Gastroesophageal sphincter (tissue), 4 donors: Measurements from ENCODE around the gene DPH6. TPM values are rescaled to one million over a fixed set of nuclear protein-coding genes. Genes with fewer than 3 reads are reported as not detected.

Source experiments
- ATAC-seq: fragments of 150-250 bp; one replicate; pipeline ENCODE4 v1.9.1; 2016; ENCODE audit warnings: mild to moderate bottlenecking, moderate library complexity
- H3K27ac ChIP-seq, 4 donors: fragments of 200-600 bp; sonication (generic) in 3 of 4; 1 replicate in 3 of 4; 2 replicates in 1 of 4; pipeline ENCODE4 v1.5.1; 2016 to 2019
- H3K27me3 ChIP-seq: fragments of 200-600 bp; sonication (generic); one replicate; pipeline ENCODE4 v1.5.1; 2019
- H3K36me3 ChIP-seq, 2 donors: fragments of 200-600 bp; sonication (generic); one replicate each; pipeline ENCODE4 v1.5.1; 2019; ENCODE audit warnings: control low read depth in 1 of 2
- H3K4me1 ChIP-seq, 3 donors: fragments of 200-600 bp; sonication (generic); 1 replicate in 2 of 3; 2 replicates in 1 of 3; pipeline ENCODE4 v1.5.1; 2016 to 2019; ENCODE audit warnings: control low read depth in 2 of 3
- H3K4me3 ChIP-seq, 2 donors: fragments of 200-600 bp; sonication (generic); one replicate each; pipeline ENCODE4 v1.5.1; 2019; ENCODE audit warnings: mild to moderate bottlenecking in 1 of 2, moderate library complexity in 1 of 2
- H3K9me3 ChIP-seq, 3 donors: fragments of 200-600 bp; sonication (generic); one replicate each; pipeline ENCODE4 v1.5.1; 2017 to 2019; ENCODE audit warnings: control low read depth in 2 of 3
- EP300 ChIP-seq: sonication (generic); formaldehyde crosslinking; IDR thresholded peaks from one replicate; pipeline ENCODE4 v1.6.1; 2017; ENCODE audit warnings: antibody characterized with exemption, mild to moderate bottlenecking
- POLR2A ChIP-seq, 2 donors: fragments of 450-650 bp; IDR thresholded peaks; one replicate each; pipeline ENCODE4 v1.6.1; 2017; ENCODE audit warnings: antibody characterized with exemption in 2 of 2, mild to moderate bottlenecking in 2 of 2, moderate library complexity in 1 of 2
- POLR2AphosphoS5 ChIP-seq: sonication (generic); formaldehyde crosslinking; IDR thresholded peaks from one replicate; pipeline ENCODE4 v1.6.1; 2017; ENCODE audit warnings: antibody characterized with exemption
- WGBS, 2 donors: methylation state at CpG; one replicate each; pipeline ENCODE4 v1.1.5; 2018; ENCODE audit warnings: low coverage in 1 of 2; 5-methylcytosine and 5-hydroxymethylcytosine counted together
- total RNA-seq, 4 donors: library from RNA; depleted of rRNA; stranded (reverse); fragments of >200 nt; gene quantifications; one replicate each; pipeline ENCODE4 v1.1.0, GENCODE V29; 2016
- TF ChIP-seq, protein P1 (sequence below), 4 experiments: fragments of 200-600 bp in 2 of 4; fragments of 450-650 bp in 2 of 4; sonication (generic) in 1 of 4; IDR thresholded peaks; one replicate each; pipeline ENCODE4 v1.5.1; 2017 to 2019; ENCODE audit warnings: antibody characterized with exemption in 4 of 4, mild to moderate bottlenecking in 2 of 4, moderate library complexity in 2 of 4

Gene DPH6
- total RNA-seq, 4 donors from 2014 or later, result 5.4 to 46.2 (median 17.7) TPM

GRCh38 chr15:35555244-35555643 is 9.3 kb upstream of the DPH6 start:
- Histone ChIP-seq H3K4me1 (peaks cover 0 to 14% (median 0%) of the 10 kb centered on the region in 3 donors), H3K27ac (no peak overlapping the region), H3K27me3 (no peaks in the 10 kb centered on the region), H3K4me3 (no peak overlapping the region), H3K36me3 (no peaks in the 10 kb centered on the region), H3K9me3 (no peaks in the 10 kb centered on the region)
- TF ChIP-seq, protein P1, sequence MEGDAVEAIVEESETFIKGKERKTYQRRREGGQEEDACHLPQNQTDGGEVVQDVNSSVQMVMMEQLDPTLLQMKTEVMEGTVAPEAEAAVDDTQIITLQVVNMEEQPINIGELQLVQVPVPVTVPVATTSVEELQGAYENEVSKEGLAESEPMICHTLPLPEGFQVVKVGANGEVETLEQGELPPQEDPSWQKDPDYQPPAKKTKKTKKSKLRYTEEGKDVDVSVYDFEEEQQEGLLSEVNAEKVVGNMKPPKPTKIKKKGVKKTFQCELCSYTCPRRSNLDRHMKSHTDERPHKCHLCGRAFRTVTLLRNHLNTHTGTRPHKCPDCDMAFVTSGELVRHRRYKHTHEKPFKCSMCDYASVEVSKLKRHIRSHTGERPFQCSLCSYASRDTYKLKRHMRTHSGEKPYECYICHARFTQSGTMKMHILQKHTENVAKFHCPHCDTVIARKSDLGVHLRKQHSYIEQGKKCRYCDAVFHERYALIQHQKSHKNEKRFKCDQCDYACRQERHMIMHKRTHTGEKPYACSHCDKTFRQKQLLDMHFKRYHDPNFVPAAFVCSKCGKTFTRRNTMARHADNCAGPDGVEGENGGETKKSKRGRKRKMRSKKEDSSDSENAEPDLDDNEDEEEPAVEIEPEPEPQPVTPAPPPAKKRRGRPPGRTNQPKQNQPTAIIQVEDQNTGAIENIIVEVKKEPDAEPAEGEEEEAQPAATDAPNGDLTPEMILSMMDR (IDR thresholded peaks at IDR 0.05), result no peak
- TF ChIP-seq POLR2AphosphoS5 (no peak), POLR2A (IDR thresholded peaks at IDR 0.05) (no peak), EP300 (no peak)
- 77 to 90% methylated on average over 1 of the region's 1 CpG for WGBS, 2 donors
- ATAC-seq, result no peak

DNA sequence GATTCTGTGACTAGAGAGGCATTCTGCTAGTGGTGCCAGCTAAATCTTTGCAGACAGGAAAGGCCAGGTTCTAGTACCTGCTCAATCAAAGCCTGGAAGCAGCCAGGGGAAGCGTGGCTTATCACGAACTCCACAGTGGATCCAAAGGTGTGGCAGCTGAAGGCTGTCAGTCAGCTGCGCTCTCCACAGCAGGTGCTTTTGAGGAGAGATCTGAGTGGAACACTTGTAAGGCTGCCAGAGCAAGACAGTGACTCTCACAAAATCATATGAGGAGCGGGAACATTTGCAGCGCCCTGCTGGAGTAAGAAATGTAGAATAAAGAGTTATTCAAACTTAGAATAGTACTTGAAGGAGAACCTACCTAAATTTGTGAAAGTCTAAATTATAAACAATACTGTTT is 5.0 kb upstream of the DPH6 start:
- ATAC-seq, result no peak
- 93 to 100% methylated on average over 1 to 2 of the region's 5 CpGs for WGBS, 2 donors
- Histone ChIP-seq H3K27me3 (no peaks in the 10 kb centered on the region), H3K4me1 (peaks cover 3 to 12% (median 5%) of the 10 kb centered on the region in 3 donors), H3K36me3 (no peaks in the 10 kb centered on the region), H3K9me3 (no peaks in the 10 kb centered on the region), H3K4me3 (no peak overlapping the region), H3K27ac (no peak overlapping the region)
- no peak for TF ChIP-seq POLR2A (IDR thresholded peaks at IDR 0.05)

DNA sequence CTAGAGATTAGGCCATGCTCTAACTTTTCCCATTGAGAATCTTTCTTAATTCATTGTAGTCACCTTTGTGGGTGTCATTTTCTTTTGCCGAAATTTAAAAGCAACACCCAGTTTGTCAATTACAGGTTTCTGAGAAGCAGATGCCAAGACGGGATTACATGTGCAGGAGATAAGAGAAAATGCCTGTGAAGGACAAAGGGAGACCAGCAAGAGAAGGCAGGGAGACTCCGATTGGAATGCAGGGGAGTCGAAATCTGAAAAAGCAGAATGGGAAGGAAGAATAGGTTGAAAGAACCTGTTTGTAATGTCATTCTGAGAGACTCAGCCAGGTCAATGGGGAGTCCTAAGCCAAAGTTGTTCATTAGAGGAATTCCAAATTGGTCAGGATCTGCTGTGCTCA is 3.6 kb upstream of the DPH6 start:
- ATAC-seq, result no peak
- no peaks in the 10 kb centered on the region for H3K9me3 ChIP-seq
- 85 to 100% methylated on average over 2 to 4 of the region's 4 CpGs for WGBS, 2 donors
- no peak for TF ChIP-seq EP300
- TF ChIP-seq POLR2AphosphoS5, result no peak
- TF ChIP-seq, protein P1 (IDR thresholded peaks at IDR 0.05), result no peak
- no peak for TF ChIP-seq POLR2A (IDR thresholded peaks at IDR 0.05)
- H3K36me3 ChIP-seq, result no peaks in the 10 kb centered on the region
- H3K4me3 ChIP-seq, result no peak overlapping the region
- H3K27ac ChIP-seq, result no peak overlapping the region
- no peaks in the 10 kb centered on the region for H3K27me3 ChIP-seq
- peaks cover 7 to 21% (median 13%) of the 10 kb centered on the region in 3 donors for H3K4me1 ChIP-seq

- H3K9me3 ChIP-seq, result no peaks in the 10 kb centered on the region
- H3K27ac ChIP-seq, result no peak overlapping the region
- 100% methylated on average over 2 of the region's 2 CpGs; no CpG with 5 or more reads in 1 of the 2 donors for WGBS, 2 donors
- TF ChIP-seq POLR2AphosphoS5 (no peak), POLR2A (IDR thresholded peaks at IDR 0.05) (no peak), EP300 (no peak)
- TF ChIP-seq, protein P1 (IDR thresholded peaks at IDR 0.05), result no peak
- no peak overlapping the region for H3K4me3 ChIP-seq
- no peaks in the 10 kb centered on the region for H3K36me3 ChIP-seq
- H3K4me1 ChIP-seq, result peaks cover 8 to 26% (median 14%) of the 10 kb centered on the region in 3 donors
- no peak for ATAC-seq
- H3K27me3 ChIP-seq, result no peaks in the 10 kb centered on the region
These were observed 2.5 kb upstream of the DPH6 start for GRCh38 chr15:35548435-35548834.

GRCh38 chr15:35547775-35548364 is 1.9 kb upstream of the DPH6 start:
- no peak for ATAC-seq
- H3K27ac ChIP-seq, result no peak overlapping the region
- no peak overlapping the region for H3K4me3 ChIP-seq
- TF ChIP-seq POLR2A (IDR thresholded peaks at IDR 0.05), result no peak
- TF ChIP-seq EP300, result no peak
- TF ChIP-seq, protein P1 (IDR thresholded peaks at IDR 0.05), result no peak
- TF ChIP-seq POLR2AphosphoS5, result no peak
- H3K9me3 ChIP-seq, result no peaks in the 10 kb centered on the region
- WGBS, 2 donors, result 88 to 91% methylated on average over 8 to 9 of the region's 11 CpGs
- H3K27me3 ChIP-seq, result no peaks in the 10 kb centered on the region
- H3K36me3 ChIP-seq, result no peaks in the 10 kb centered on the region
- H3K4me1 ChIP-seq, result peaks cover 8 to 26% (median 14%) of the 10 kb centered on the region in 3 donors
